Activated gamma-delta T cell (primary cell): ENCODE results near the gene RAB8B.

Experiments
- DNase-seq: peaks from one replicate; lab custom pipeline; 2025; lab: John Stamatoyannopoulos, UW

RAB8B gene

GRCh38 chr15:63313825-63314224 is 124.4 kb downstream of the RAB8B start:
- DNase-seq, result no peak

DNA sequence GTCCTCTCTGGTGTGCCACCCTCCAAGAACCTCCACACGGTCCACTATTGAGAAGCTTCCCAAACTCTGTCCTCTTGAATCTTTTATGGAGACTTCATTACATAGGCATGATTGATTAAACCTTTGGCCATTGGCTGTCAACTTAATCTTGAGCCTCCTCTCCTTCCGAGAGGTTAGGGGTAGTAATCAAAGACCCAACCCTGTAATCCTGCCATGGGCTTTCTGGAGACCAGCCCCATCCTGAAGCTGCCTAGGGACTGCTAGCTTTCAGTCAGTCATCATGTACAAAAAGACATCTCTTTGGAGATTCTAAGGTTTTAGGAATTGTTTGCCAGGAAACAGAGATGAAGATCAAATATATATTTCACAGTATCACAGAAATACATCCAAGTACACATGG is 125.0 kb downstream of the RAB8B start:
- no peak for DNase-seq
